ENCODE data around the gene SCUBE1.

SCUBE1 gene

DNA sequence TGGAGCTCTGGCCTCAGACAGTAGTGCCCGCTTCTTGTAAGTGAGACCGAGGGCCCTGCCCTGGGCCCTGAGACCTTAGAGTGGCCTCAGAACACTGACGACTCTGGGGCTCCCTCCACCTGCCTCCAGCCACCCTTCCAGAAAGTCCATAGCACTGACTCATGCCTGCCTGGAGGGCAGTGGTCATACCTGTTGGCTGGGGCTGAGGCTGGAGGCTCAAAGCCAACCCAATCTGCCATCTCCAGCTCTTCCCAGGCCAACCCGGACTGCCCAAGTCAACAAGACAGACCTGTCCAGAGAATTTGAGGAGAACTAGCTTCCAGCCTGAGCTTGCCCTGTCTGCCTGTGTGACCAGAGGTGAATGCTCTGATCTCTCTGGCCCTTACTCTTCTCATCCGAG, 89.3 kb downstream of the SCUBE1 start:
- DNase-seq = no peak

DNA sequence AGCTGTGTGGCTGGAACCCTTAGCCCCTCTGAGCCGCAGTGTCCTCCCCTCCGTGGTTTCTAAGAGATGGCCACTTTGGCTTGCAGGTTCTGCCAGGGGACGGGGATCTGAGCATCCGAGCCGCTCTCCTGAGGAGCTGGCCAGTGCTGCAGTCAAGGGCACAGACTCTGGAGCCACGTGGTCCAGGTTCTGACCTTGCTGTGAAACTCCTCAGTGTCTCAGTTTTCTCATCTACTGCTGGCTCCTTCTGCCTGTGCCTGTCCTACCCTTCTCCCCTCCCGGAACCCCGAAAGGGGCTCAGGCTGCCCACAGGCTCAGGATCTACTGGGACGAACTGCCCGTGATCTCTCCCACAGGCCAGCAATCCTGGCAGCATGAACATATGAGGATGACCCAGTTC, 90.9 kb downstream of the SCUBE1 start:
- no peak for DNase-seq

DNA sequence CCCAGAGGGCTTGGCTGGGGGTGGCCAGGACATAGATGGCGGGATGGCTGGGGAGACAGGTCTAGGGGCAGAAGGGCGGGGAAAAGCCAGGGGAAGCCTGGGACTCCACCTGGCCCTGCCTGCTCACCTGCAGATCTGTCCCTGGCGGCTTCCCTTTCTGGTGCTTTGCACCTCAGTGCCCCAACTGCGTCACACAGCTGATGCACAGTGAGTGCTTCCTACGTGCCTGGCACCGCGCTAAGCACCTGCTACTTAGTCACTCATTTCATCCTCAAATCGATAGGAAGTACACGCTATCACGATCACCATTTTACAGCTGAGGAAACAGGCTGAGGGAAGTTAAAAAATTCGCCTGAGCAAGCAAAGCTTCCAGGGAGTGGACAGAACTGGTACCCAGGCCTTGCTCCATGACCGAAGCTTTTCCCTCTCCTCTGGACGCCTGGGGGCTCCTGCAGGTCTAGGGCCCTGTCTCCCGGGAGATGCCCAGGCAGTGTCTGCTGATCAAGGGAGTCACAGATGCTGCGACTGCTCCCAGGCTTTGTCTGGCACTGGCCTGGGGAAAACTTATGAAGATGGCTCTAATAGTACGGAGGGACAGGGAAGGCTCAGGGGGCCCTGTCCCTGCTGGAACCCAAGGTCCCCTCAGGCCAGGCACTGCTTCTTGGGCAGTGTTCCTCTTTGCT, 93.2 kb downstream of the SCUBE1 start:
- no peak for DNase-seq

DNA sequence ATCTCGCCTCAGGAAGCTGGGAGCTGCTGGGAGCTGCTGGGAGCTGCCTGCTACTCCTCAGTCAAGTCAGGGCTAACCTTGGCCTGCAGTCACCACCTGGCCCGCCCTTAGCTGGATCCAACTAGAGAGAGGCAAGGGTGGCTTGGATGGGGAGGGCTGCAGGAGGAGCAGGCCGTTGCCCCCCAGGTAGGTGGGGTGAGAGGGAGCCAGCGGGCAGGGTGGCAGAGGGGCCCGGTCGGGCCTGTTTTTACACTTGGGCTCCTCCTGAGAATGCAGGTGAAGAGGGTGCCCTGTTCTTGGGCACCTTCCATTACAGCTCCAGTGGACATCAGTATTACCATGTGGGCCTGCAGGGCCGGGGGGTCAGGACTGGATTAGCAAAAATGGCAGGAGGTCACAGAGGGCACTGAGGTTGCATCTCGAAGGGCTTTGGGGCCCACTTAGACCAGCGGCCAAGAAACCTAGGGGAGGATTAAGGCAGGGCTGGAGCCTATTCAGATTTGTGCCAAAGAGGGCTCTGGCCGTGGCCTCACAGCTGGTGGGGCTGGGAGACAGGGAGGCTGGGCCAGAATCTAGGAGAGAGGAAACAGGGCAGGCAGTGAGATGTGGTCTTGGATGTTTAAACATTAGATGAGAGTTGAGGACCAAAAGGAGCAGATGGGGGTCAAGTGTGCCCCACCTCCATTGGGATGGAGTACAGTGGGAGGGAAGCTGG, 95.5 kb downstream of the SCUBE1 start:
- no peak for DNase-seq

DNA sequence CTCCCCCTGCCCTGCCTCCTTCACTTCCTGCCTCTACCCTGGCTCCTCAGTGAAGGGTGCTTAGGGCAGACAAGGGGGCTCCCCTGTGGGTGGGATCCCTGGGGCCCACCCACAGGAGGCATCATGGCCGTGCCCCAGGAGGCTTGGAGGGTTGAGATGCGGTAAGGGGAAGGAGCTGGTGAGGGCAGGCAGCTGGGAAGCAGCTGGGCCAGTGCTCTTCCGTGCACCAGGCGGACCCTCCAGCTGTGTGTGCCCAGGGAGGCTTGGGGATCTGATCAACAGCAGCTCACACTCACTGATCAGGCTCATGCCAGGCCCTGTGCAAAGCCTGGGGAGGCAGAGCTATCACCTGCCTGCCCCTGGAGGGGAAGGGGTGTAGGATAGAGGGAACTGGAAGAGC, 97.0 kb downstream of the SCUBE1 start:
- DNase-seq = no peak

DNA sequence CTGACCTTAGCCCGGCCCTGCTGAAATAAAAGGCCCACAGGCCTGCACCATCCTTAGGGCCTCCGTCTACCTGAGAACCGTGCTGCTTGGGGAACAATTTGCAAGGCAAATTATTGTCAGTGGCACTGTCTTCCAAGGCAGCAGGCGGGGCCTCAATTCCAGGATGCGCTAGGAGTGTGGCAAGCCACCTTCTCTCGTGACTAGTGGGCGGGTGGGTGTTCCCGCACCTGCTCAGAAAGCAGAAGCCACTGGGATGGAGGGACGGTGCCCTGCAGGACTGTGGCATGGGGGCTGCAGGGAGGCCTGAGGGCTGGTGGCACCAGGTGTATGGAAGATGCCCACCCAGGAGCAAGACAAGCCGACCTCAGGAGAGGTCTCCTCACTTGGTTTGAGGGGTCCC, 97.5 kb downstream of the SCUBE1 start:
- DNase-seq = no peak

DNA sequence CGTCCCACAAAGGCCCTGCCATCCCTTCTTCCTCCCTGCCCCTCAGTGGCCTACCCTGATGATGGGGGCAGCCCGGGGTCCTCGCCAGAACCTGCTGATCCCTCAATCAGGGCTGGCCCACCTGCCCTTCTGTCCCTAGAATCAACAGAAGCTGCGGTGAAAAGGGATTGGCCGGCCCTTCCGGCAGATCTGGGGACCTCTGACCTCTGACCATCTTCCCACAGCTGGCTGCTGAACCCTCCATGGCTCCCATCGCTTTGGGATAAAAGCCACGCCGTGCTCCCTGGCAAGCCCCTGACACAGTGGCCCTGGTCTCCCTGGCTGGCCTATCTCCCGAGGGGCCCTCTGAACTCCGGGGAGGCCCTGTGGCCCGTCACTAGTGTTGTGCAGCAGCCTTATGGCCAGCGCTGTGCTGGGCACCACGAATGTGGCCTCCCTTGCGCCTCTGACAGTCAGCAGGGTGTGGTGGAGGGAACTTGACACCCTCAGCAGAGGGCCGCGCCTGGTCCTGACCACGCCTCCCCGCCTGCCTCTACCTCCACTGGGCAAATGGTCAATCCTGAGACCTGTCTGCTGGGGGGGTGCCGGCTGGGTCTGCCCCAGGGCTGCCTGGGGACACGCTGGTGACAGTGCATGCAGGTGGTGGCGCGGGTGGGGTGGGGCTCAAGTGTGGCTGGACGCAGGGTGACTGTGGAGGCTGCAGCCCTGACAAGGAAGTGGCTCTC, 98.2 kb downstream of the SCUBE1 start:
- no peak for DNase-seq

DNA sequence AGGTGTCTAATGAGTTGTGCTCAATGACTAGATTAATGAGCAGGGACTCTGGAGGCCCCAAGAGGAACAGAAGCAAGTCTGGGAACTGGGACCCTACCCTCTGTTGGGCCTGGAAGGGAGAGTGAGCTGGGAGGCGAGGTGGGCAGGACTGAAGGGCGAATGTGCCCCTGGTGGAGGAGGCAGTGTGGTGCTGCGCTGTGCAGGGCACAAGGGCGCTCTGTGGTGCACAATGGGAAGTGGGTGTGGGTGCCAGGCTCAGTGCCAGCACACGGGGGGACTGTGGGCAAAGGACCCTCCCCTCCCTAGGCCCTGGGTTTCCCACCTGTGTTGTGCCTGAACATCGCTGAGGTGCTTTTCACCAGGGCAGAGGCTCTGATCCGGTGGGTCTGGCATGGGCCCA, 98.8 kb downstream of the SCUBE1 start:
- DNase-seq = no peak

DNA sequence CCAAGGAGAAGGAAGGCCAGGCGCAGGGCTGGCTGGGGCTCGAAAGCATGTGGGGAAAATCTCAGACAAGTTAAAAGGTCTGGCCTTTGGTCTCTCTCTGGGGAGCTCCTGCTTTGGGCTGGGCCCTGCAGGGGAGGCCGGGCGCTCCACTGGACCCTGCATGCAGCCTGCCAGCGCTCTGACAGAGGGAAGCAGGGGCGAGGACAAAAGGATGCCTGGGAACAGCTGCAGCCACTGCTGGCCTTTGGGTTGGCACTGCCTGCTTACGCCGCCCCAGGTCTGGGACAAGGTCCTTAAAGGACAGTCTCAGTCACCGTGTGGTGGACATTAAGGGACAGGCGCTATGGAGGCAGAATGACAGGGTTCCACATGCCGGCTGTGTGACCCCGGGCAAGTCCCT, 99.8 kb downstream of the SCUBE1 start:
- no peak for DNase-seq

DNA sequence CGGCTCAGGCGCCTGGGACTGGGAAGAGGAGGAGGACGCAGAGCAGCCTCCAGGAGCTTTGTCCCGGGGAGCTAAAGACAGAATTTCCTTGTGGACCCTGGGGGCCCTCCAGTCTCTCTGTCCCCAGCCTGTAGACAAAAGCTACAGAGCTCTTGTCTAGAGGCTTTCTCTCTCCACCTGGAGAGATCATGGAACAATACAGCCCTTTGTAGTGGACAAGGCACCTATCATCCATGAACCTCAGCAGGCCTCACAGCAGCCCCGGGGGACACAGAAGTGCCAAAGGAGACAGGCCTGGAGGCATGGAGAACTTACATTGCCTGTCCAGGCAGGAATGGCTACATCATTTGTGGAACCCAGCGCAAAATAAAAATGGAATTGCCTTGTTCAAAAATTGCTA, 100.5 kb downstream of the SCUBE1 start:
- no peak for DNase-seq

DNA sequence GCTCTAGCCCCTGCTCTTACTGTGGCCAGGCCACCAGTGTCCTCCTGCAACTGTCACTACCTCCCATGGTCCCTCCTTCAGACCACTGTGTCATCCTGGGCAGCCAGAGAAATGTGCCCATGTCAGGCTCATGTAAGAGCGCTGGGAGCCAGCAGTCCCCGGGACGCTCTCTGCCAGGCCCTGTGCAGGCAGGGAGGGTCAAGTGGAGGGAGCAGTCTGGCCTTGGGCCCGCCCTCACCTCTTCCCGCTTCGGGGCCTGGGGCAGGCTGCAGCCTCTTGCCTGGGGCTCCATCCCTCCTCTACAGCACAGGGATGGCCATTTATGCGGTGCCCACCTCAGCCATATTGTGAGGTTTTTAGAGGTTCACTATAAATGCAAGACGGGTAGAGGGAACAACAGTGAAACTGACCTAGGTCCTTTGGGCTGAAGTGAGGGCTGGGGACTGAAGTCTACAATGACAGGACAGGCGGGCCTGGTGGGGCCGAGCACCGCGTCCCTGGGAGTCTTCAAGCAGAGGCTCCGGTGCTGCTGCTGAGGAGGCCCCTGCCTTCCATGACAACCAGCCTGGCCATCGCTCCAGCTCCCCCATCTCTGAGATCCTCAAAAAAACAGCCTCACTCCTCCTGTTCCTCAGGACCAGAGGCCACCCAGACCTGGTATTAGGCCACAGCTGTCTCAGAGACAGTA, 101.3 kb downstream of the SCUBE1 start:
- DNase-seq = no peak

DNA sequence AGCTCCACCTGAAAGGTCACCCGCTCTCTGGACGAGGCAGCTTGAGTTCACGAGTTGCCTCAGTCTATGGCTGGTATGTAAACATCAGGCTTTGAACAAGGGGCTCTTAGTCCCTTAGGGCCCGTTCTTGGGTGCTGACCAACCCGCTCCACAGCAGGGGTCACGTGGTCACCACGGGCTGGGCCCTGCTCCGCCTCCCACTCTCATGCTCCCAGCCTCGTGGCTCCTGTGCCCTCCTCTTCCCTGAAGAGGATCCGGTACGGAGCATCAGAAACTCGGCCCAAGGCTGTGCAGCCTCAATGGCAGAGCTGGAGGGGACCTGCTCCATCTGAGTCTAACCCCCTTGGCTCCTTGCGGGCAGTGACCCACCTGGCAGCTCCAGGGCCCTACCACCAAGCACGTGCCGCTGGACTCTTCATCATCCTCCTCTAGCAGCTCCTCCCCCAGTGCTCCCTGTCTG, 102.0 kb downstream of the SCUBE1 start:
- no peak for DNase-seq

DNA sequence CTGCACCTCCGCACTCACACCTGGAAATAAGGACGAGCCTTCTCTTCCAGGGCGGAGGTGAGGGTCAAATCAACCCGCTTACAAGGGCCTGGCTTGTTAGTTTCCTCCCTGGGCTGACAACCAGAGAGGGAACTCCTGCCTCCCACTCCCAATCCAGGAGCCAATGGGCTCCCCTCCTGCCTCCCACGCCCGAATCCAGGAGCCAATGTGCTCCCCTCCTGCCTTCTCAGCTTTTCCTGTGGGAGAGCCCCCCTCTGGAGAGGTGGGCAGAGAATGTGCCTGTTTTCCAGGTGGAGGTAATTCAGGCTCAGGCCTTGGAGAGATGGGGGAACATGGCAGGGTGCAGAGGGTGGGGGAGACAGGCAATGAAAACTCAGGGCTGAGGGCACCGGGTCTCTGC, 102.6 kb downstream of the SCUBE1 start:
- DNase-seq = no peak

DNA sequence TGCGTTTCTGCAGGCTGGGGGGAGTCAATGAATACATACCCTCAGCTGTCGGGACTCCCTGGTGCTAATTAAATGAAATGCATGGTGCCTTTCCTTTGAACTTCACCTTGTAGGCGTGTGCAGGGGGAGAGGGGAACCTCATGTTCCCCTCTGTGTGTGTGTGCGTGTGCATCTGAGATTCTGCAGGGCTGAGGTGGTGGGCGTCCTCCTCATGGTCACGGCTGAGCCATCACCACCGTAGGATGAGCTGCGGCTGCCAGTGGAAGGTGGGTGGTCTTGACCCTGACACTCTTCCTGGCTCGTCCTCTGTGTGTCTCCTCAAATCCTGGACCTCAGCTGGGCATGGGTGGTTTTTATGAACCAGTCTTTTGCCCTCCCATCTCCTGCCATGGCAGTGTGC, 103.2 kb downstream of the SCUBE1 start:
- no peak for DNase-seq

DNA sequence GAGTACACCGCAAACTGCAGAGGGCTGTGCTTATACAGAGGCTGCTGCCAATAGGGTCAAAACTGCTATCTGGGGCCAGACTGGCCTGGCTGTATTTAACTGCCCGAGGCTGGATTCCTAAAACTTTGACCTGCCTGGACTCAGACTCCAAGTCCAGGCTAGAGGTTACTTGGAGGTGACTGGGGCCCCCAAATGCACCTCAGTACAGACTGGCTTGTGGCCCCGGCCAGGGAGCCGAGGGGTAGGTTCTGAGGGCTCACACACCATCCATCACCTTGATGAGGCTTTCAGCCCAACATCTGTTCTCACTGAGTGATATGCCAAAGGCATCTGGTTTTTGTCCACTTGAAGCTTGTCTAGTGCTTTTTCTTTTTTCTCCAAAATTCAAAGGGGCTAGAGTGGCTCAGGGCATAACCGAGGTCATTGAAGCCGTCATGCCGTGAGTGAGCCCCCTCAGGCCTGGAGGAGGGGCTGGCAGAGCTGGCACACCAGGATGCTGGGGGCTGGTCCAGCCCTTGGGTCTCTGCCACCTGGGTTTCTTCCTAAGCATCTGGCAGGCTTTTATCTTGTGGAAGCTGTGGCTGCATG, 103.9 kb downstream of the SCUBE1 start:
- no peak for DNase-seq

DNA sequence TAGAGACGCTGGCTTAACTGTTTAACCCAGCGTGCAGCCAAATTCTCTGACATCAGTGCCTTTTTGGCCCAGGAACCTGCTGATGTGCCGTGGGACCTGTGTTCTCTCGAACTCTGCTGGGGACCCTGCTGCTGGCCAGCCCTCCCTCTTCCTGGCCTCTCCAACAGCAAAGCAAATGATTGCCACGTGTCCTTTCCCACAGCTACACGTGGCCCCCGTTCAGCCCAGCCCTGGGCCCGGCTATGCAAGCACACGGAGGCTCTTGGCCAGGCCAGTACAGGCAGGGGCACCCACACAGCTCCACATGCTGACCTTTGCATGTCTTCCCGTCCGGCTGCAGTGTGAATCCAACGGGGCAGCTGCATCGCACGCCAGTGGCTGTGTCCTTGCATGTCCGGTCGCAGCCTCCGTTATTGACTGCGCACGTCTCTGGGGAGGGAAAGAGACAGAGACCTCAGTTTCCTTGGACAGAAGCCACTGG, 104.6 kb downstream of the SCUBE1 start:
- DNase-seq = no peak

DNA sequence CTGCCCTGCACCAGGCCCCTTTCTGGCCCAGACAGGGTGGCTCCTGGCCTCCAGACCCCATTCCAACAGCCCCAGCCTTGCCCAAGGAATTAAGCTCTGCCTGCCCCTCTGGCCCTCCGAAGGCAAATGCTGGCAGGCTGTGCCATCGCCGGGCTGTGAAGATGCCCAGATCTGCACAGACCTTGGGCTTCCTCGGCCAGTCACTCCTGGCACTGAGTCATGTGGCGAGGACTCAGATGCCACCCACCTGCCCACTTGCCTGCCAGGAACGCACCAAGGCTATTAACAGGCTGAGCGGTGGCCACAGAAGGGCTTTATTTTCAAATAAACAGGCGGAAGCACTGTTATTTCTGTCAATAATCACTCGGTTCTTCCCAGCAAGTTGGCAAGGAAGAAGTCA, 105.9 kb downstream of the SCUBE1 start:
- DNase-seq = no peak

DNA sequence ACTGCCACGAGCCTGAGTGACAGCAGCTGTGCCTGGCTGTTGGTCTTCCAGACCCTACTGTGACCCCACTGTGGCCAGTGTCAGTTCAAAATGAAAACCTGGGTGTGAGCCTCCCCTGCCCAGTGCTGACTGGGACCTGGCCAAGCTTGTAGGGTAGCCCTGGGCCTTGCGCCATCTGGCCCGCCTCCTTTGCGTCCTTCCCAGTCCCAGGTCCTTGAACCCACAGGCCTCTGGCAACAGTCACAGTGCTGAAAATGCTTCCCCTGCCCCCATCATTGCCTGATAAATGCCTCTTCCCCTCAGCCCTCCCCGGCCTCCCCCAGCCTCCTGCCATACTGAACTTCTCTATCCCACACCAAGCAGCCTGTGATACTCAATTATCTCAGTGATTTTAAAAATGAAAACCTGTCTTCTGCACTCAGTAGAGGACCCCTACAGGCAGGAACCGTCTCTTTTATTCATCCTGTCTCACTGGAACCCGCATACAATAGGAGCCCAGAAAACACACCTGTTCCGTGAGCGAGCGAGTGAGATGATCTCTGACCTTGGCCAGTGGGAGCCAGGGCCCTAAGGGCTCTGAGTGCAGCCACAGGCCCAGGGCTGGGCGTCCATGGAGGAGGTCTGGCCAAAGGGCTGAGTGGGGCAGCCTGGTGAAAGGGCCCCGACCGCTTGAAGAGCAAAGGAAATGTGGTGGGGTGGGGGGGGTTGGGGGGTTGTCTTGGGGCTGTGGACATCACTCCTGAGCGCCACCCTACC, 106.6 kb downstream of the SCUBE1 start:
- no peak for DNase-seq

DNA sequence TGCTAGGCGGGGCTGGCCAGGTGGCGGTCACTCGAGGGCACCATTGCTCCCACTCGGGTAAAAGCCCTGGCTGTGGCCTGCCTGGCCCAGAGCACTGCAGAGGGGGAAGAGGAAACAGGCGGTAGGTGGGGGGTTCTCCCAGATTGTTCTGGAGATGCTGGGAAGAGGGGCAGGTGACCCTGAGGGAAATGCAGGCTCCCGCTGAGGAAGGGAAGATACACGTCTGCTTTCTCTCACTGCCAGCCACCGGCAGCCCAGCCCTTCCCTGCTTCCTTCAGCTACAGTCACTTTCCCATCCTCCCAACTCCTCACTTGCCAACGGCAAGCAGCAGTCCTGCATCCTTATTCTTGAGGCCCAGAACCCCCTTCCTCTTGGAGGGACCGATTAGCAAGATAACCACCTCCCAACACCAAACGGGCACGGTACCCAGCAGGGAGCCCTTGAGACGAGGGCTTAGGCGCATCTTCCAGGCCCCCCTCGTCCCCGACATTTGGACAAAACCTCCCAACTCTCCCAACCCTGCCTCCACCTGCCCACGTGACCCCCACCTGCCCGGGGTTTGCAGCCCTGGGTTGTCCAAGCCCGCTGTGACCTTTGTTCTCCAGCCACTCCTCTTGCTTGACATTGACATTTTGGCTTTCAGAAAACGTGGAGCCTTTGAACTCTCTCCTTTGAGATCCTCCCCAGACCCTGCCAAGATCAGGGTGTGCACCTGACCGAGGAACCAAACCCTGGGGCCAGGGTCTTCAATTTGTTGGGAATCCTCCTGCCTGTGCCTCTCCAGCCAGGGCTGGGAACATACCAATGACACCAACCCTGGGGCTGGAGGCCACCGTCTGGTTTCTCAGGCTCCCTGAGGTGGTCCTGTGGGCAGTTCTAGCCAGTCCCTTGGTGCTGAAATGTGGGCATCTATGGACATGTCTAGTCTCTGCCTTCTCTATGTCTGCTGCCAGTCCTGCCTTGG, 107.4 kb downstream of the SCUBE1 start:
- no peak for DNase-seq

DNA sequence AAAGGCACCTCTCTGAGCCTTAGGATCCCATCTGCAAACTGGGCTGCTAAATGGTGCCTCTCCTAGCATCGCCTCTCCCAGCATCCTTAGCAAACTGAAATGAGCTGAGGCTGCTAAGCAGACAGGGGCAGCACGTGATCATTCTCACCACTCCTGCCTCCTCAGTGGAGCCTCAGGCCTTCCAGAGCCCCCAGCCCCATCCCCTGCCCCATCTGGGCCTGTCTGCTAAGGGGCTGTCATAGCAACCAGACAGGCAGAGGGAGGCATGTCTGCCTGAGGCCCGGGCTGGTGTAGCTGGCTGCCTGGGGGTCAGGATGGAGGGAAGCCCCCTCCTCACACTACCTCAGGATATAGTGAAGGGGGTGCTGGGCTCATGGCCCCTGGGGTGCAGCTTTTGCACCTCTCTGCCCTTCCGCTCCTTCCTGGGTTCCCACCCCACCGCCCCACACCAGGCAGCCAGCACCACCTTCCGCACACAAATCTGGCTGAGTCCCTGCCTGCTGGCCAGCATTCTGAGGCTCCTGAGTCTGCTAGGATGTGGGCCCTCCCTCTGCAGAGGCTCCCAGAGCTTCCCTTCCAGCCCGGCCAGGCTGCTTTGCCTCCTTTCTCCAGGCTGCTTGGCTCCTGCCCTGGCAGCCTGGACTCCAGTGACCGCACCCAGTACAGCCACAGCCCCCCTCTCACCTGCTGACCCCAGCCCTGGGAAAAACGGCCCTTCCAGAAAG, 108.7 kb downstream of the SCUBE1 start:
- no peak for DNase-seq

Measured in stimulated activated CD4-positive, alpha-beta T cell treated with anti-CD3 and anti-CD28 coated beads, Interleukin-1b, Interleukin-23, amount 100 ng/mL, for 48 hours (primary cell).